GM19023 (cell line): ENCODE results near the gene TENM4.
"Not testable (repeated sequence)": the region's sequence is repeated elsewhere in the genome, so short reads cannot be mapped to it uniquely, and the experiment has no call there.

Source experiments
- ATAC-seq: cut with Tn5 transposase; IDR thresholded peaks from one replicate; pipeline ENCODE4 v1.9.1; 2021; ENCODE audit warnings: mild to moderate bottlenecking, moderate library complexity; ENCODE audit not compliant: unreplicated experiment

TENM4 gene

DNA sequence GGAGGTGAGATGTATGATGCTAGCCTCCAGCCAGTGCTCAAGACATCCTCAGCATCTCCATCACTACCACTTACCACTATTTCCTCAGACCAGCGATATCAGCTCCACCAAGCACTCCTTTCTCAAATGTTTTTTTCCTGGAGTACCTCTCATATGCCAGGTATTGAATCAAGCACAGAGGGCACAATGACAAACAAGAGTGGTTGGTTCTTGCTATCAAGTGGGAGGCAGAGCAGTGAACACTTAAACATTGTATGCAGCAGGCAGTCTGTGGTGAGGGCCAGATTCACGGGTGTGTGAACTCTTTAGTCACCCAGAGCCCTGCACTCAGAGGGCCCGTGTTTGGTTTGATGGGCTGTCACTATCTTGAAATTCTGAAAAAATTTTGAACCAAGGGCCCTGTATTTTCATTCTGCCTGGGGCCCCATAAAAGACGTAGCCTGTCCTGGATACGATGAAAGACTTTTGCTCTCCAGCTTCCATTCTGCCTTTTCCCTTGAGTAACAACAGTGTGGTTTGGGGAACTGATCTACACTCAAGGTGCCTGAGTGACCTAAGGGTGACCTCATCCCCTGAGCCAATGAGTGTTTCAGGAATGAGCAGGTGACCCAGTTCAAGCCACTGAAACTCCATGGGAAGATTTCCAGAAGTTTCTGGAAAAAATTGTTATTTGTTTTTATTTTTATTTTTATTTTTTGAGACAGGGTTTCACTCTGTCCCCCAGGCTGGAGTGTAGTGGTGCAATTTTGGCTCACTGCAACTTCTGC, 517.8 kb downstream of the TENM4 start:
- ATAC-seq, result no peak

DNA sequence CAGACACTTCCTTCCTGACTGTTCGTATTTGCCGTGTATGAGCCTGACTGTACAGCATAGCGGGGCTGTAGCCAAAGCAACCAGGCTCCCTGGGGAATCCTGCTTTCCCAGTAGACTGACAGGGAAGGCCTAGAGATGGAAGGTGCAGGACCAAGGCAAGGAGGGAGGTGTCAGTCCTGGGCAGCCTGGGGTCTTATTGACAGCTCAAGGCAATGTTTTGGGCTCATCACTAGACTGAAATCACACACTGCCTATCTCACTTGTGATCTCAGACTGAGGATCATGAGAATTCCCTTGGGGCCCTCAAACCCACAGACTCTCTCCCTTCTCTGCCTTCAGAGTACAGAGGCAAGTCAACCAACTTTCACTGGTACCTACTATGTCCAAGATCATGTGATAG, 519.3 kb downstream of the TENM4 start:
- no peak for ATAC-seq

DNA sequence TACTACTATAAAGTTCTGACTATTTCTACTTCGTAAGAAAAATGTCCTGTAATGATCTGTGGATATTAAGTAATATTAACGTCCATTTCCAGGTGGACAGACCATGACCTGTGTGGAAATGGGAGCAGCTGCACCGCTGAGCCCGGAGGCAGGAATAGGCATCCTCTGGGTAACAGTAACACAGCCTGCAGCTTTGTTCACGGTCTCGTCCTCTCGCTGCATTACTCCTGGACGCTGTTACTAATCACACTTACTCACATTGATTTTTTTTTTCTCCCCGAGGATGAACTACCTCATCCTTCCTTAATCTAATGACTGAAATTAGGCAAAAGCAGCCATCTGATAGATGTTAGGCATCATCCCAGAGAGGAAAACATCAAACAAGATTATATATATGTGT, 520.5 kb downstream of the TENM4 start:
- ATAC-seq, result no peak

DNA sequence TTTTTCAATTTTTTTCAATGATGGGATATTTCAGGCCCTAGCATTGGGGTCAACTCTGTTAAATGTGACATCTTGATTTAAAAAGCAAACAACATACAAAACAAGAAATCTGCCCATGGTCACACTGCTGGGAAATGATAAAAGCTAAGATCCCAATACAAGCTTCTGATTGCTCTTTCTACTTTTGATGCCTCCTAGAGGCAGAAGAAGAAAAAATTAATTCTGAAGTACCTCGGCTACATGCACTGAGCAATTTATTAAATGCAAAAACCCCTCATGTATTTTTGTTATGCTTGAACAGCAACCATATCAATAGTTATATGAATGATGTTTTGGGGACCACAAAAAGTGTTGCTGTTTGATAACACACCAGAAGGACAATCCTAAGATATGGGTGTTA, 524.1 kb downstream of the TENM4 start:
- ATAC-seq, result no peak

DNA sequence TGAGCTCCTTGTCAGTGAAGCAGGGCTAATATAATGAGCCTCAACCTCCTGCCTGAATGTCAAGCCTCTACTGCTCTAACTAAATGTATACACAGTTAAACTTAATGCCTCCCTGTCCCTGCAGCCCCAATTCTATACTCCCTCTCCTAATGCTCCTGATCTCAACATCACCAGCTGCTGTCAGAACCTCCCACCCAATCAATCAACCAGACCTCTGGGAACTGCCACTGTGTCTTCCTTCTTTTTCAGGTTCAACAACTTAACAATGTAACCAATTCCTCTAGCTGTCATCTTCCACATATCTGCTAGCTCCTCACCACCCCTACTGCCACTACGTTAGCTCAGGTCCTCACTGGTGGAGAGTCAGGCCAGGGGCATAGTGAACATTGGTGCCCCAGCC, 526.3 kb downstream of the TENM4 start:
- ATAC-seq, result no peak

DNA sequence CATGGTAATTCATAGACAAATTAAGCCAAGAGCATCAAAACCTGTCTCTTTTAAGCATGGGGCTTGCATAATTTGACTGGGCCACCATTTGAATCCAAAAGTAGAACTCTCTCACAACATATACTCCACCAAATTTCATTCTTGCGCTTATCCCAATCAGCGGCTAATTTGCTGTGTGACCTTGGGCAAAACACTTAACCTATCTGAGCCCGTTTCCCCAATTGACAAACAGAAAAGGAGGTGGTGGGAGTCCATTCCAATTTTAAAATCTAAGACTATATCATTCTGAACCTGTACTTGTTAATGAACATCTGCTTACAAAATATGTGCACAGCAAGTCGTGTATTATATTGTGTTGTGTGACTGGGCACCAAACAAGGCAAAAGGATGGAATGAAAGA, 528.1 kb downstream of the TENM4 start:
- no peak for ATAC-seq

DNA sequence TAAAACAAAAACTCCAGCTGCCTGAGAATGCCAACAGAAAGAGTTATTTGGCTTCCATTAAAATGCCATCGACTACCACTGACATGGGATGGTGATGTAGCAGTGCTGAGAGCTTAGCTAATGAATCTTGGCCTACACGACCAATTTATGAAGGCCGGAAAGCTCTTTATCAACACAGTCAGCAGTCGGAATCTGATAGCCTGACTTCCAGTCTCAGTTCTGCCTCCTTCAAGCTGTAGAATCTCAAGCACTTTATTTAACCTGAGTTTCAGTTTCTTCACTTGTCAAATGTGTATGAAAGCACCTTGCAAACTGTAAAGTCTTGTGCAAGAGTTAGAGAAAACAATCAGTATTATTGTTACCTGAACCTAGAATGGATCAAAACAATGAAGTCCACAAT, 530.5 kb downstream of the TENM4 start:
- ATAC-seq, result no peak

DNA sequence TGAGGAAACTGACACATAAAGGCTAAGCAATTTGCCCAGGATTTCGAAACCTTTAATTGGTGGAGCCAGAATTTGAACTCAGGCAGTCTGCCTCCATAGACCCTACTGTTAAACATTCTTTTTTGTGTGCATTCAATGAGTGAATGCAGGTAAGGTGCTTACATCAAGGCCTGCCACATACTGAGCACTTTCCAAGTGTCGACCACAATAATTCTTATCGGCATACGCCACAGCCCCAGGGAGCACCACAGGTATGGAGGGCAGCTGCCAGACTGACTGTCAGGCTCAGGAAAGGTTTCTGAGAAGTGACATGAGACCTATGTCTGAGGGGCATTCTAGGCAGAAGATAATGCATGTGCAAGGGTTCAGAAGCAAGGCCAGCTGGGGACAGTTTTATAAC, 531.4 kb downstream of the TENM4 start:
- ATAC-seq, result no peak

DNA sequence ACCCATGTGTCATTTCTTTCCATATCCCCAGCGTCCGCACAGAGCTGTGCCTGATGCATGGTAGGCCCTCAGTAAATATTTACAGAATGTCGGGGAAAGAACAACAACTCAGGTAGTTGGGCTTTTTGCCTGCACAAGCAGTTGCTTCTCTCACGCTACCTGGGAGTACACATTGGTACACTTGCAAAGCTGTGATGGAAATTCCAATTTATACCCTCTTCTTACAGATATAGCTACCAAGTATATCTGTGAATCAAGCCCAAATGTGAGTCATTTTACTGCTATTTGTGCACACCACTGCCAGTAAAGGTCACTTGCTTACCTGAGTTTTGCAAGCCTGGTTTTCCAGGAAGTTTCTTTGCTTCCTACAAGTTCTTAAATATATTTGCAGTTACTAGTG, 533.2 kb downstream of the TENM4 start:
- no peak for ATAC-seq

DNA sequence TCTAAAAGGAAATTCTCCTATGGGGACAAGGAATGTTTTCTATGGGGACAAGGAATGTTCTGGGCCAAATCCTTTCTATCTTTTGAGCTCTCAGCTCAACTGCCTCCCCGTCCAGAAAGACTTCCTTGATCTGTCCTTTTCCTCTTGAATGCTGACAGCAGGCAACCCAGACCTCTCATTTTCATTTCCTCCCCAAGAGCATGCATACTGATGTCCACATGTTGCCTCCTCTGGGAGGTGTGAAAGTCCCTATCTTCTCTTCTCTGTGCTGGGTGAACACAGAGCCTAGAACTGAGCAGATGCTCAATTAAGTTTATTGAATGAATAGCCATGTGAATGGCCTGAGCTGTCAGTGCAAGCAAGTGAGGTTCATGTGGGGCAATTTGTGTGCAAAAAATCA, 534.3 kb downstream of the TENM4 start:
- no peak for ATAC-seq

DNA sequence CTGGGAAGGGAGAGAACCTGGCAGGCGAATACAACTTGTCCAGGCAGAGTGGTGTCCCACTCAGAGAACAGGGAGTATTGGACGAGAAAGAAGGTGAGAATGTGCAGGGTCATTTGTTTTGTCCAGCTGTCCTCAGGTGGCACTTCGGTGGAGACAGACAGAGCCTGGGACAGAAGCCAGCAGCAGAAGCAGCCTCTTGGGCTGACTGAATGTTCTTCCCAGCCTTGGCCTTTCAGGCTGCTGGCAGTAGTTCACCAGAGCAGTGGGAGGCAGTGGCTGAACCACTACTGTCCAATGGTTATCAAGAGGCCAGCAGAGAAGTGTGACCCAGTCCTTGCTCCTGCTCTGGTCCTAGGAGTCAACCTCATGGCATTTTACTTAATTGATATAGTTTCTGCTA, 535.1 kb downstream of the TENM4 start:
- no peak for ATAC-seq

DNA sequence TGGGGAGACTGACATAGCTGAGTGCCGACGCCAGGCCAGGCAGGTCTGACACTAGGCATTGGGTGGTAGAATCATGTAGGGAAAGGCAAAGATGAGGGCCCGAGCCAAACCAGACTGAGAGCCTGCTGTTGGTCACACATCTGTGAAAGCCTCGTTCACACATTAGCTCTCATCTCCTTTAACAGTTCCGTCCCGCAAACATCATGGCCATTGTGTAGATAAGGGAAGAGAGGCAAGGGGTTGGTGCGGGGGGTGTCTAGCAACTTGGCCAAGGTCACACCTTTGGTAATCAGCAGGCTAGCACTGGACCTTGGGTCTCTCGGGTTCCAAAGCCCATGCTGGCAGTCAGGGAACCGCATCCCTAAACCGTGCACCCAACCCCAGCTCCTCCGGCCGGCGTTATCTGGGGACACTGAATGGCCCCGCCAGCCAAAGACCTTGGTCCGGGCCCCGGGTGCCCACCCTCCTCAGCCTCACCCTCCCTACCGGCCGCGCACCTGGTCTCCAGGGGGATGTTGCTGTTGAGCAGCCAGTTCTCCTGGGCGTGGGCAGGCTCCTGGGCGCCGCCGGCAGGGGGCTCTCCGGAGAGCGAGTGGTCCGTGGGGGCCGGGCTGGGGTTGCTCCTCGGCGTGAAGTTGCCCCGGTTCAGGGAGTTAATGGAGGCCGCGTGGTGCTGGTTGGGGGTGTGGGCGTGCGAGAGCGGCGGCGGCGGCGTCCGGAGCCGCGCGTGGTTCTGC, 537.9 kb downstream of the TENM4 start:
- no peak for ATAC-seq

DNA sequence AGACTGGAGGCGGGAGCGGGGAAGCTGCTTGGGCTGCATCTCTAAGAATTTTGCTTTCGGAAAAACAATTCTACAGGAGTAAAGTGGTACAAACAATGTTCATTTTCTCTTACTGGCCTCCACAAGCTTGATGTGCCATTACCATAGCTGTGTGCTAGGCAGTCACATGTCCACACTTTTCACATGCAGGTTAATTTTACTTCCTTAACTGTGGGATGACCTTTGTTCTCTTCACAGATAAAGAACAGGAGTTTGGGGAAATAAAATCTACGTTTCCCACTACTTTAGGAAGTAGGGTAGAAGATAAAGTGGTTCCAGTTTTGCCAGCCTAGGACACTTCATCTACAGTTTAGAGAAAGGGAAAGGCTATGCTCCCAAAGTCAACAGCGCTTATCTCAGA, 539.0 kb downstream of the TENM4 start:
- no peak for ATAC-seq

DNA sequence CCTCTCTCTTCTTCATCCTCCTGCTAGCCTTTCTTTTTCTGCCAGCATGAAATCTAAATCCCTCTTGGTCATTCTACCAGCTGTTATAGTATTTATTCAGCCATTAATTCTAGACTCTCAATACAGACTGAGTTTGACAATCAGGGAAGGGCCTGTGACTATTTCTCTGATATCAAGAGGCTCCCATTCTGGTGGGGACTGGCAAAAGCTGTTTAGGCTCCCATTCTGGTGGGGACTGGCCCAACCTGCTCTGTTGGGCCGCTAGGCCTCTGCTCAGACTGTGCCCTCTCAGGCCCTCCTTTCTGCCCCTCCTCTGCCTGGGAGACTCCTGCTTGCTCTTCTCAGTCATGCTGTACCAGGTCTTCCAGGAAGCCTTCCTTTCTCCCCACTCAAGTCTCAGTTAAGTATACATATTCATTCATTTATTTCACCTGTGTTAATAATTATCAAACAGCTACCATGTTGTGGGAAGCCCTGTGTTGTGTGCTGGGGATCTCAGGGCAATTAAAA, 542.5 kb downstream of the TENM4 start:
- no peak for ATAC-seq

DNA sequence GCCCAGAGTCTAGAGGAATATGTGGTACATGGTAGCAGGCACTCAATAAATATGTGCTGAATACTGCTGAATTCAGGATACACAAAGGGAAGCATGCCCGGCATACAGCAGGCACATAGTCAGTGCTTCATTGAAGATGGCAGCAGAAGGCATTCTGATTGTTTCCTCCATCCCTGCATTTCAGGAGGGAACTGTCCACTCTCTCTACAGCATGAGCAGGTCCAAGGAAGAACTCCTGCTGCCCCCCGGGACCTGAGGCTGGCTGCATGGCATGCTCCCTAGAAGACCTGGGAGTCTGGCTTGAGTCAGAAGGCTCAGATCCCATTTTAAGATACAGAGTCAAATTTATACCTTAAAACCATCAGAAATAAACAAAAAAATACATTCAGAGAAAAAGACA, 546.8 kb downstream of the TENM4 start:
- no peak for ATAC-seq

DNA sequence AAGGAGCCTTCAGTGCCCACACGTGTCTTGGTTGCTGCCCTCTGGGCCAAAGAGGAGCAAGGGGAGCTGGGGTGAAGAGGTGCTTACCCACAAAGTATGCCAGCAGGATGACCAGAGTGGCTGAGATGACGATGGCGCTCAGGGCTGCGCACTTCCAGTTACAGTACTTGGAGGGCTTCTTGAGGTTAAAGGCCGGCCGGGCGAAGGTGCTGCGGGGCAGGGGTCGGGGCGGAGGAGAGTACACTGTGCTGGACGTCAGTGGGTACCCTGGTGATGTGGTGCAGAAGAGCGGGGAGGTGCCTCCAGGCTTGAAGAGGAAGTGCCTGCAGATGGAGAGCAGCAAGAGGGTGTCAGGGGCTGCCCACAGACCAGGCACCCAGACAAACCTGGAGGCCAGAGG, 551.1 kb downstream of the TENM4 start:
- no peak for ATAC-seq

DNA sequence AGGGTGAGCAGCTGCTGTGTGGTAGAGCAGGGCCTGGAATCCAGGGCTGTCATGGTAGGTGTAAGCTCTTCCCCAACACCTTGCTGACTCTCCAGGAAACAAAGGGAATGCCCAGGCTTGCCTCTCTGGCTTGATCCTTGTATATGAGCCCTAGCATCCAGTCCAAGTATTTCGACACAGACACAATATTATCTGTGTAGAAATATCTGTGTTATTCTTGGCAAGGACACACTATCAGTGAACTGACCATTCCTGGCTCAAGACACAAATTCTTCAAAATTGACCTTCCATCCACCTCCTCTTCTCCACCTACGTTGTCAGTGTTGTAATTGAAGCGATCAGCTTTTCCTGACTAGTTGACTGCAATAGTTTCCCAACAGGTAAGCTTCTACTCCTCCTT, 554.2 kb downstream of the TENM4 start:
- no peak for ATAC-seq

DNA sequence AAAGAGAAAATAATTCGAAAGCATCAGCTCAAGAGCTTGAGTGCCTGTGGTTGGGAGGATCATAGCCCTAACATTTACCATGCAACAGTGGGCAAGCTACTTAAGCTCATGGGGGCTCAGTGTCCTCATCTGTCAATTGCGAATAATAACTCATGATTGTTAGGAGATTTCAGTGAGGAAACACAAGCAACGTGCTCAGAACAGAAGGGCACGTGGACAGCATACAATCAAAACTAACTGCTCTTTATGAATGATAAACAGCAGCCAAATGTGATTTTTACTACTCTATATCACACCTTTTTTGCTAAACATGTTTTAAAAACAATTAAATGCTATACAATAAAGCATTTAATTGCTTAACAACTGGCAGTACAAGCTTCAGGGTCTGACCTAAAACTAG, 556.1 kb downstream of the TENM4 start:
- ATAC-seq, result no peak

DNA sequence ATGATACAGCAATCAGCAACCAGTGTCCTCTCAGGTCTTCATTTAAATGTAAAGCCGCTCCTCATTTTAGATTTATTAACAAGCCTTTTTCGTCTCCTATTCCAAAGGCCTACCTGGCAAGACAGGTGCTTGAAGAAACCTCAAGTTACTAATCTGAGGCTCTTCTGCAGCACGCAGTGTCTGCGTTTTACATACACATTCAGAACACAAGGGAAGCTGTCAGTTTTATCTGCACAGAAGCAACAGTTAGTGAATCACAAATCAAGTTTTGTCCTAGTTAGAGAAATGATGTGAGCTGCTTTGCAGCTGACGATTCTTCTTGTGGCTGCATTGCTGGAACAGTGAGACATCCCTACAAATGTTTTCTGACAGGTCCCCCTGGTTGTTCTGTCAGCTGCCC, 557.3 kb downstream of the TENM4 start:
- ATAC-seq, result no peak

DNA sequence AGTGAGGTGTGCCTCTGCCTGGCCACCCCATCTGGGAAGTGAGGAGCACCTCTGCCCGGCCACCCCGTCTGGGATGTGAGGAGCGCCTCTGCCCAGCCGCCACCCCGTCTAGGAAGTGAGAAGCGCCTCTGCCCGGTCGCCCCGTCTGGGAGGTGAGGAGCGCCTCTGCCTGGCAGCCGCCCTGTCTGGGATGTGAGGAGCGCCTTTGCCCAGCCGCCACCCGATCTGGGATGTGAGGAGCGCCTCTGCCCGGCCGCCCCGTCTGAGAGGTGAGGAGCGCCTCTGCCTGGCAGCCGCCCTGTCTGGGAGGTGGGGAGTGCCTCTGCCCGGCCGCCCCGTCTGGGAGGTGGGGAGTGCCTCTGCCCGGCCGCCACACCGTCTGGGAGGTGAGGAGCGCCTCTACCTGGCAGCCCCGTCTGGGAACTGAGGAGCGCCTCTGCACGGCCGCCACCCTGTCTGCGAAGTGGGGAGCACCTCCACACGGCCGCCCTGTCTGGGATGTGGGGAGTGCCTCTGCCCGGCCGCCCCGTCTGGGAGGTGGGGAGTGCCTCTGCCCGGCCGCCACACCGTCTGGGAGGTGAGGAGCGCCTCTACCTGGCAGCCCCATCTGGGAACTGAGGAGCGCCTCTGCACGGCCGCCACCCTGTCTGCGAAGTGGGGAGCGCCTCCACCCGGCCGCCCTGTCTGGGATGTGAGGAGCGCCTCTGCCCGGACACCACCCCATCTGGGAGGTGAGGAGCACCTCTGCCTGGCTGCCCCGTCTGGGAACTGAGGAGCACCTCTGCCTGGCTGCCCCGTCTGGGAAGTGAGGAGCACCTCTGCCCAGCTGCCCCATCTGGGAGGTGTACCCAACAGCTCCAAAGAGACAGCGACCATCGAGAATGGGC, 561.5 kb downstream of the TENM4 start:
- ATAC-seq, result not testable (repeated sequence)

DNA sequence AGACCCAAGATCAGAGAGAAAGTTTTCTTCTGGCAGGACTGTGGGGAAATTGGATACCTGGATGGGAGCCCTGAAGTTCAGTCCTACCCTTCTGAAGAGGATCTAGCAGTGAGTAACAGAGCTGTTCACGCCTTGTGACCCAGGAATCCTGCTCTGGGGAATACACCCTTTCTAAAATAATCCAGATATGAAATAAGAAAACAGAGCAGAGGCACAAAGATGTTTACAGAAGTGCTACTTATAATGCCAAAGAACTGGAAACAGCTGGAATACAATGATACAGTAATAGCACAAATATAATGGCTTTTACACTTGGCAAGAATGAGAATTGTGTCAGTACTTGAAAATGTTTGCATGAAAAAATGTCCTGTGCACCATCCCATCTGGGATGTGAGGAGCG, 562.2 kb downstream of the TENM4 start:
- ATAC-seq, result no peak
